Heart left ventricle (tissue), 16 donors: ENCODE results near the gene CYB5D1. TPM values are rescaled to one million over a fixed set of nuclear protein-coding genes. Genes with fewer than 3 reads are reported as not detected.

Experiments
- ATAC-seq, 4 donors: fragments of 200-7000 bp; cut with Tn5 transposase; one replicate each; pipeline ENCODE4 v1.9.1; 2020 to 2022; ENCODE audit warnings: moderate library complexity in 4 of 4, mild to moderate bottlenecking in 3 of 4, moderate number of reproducible peaks in 1 of 4
- DNase-seq, 5 donors: peaks; one replicate each; pipeline ENCODE4 v3.0.0-alpha.2; 2020
- H3K27ac ChIP-seq, 12 donors: fragments of 200-600 bp; sonication (generic) in 4 of 12; one replicate each; pipeline versions ENCODE4 v1.5.0 to v1.8.0; 2016 to 2022; ENCODE audit warnings: mild to moderate bottlenecking in 2 of 12
- H3K27me3 ChIP-seq, 9 donors: fragments of 200-600 bp; sonication (generic) in 2 of 9; one replicate each; pipeline versions ENCODE4 v1.5.1 to v1.8.0; 2016 to 2022; ENCODE audit warnings: mild to moderate bottlenecking in 3 of 9
- H3K36me3 ChIP-seq, 9 donors: fragments of 200-600 bp; sonication (generic) in 2 of 9; one replicate each; pipeline versions ENCODE4 v1.5.0 to v1.8.0; 2018 to 2022; ENCODE audit warnings: mild to moderate bottlenecking in 2 of 9
- H3K4me1 ChIP-seq, 12 donors: fragments of 200-600 bp; sonication (generic) in 4 of 12; one replicate each; pipeline versions ENCODE4 v1.5.0 to v1.8.0; 2016 to 2022; ENCODE audit warnings: mild to moderate bottlenecking in 3 of 12
- H3K4me3 ChIP-seq, 12 donors: fragments of 200-600 bp; sonication (generic) in 4 of 12; one replicate each; pipeline versions ENCODE4 v1.5.0 to v1.8.0; 2017 to 2022; ENCODE audit warnings: mild to moderate bottlenecking in 9 of 12, moderate library complexity in 4 of 12
- H3K9me3 ChIP-seq, 12 donors: fragments of 200-600 bp; sonication (generic) in 4 of 12; one replicate each; pipeline versions ENCODE4 v1.5.0 to v1.8.0; 2016 to 2022; ENCODE audit warnings: mild to moderate bottlenecking in 1 of 12
- POLR2A ChIP-seq, 2 donors: fragments of 450-650 bp; IDR thresholded peaks; one replicate each; pipeline ENCODE4 v1.6.1; 2017; ENCODE audit warnings: antibody characterized with exemption in 2 of 2, mild to moderate bottlenecking in 2 of 2, moderate library complexity in 2 of 2
- WGBS, 4 donors: extraction: QIAGEN DNeasy Blood & Tissue Kit in 2 of 4; methylation state at CpG; one replicate each; pipeline versions ENCODE4 v1.1.5 to v1.1.7; 2013 to 2018; 5-methylcytosine and 5-hydroxymethylcytosine counted together
- intact Hi-C, 10 donors: fragments of 100-400 bp; cut with DNase I; formaldehyde crosslinking; loops; one replicate each; pipeline versions ENCODE4 v1.11.1 to v1.14.2; 2022
- polyA plus RNA-seq, 2 donors: library from polyadenylated mRNA; stranded (reverse); fragments of 200-250 nt; gene quantifications; one replicate each; pipeline ENCODE4 v1.2.3, GENCODE V29; 2013
- total RNA-seq, 9 donors: library from RNA; depleted of rRNA in 2 of 9; stranded (reverse); fragments of >200 nt in 2 of 9; fragmentation: NEBNext Ultra II Directional in 3 of 9; extraction: Animal tissue kit (Norgen Biotek cat#: 25700) in 3 of 9; gene quantifications; one replicate each; pipeline versions ENCODE4 v1.1.0 to v1.2.4, GENCODE V29; 2016 to 2023
- TF ChIP-seq, protein P1 (sequence below), 12 donors: fragments of 200-600 bp; sonication (generic) in 4 of 12; IDR thresholded peaks; one replicate each; pipeline versions ENCODE4 v1.5.0 to v1.8.0; 2018 to 2022; ENCODE audit warnings: antibody characterized with exemption in 12 of 12, mild to moderate bottlenecking in 5 of 12
- donor health status: ischemic (EF 13 %, LVEDD 7.1; RV severe dilation, severe dysfunction).
- donor health status: healthy with polysubstance abuse.
- donor health status: DM: no; HTN: yes; CAD: no.
- donor health status: DM: no; HTN: no; CAD: no.
- donor health status: ischemic (EF 25% LVEDD 6.9; RV normal size, moderate dysfunction).
- donor health status: ischemic (EF 25% LVEDD 5.7; RV mildly dilated, moderate dysfunction).
- donor health status: healthy.
- donor health status: DM: yes; HTN: yes; CAD: no.
- donor health status: ischemic (EF 35%, LVEDD 5.7; RV mildly dilated, moderate dysfunction).
- donor health status: nonischemic (EF 11% LVEDD 7.7; RV severe dilation, severe dysfunction).
- donor health status: DM: yes; HTN: yes; CAD: no.
- donor health status: PGD.
- donor health status: ischemic (EF 29% LVEDD 5.4; RV normal size, mild dysfunction).
- donor health status: nonischemic (EF 23%, LVEDD 6.1; RV moderate dilation, normal function).

The CYB5D1 gene
- total and polyA plus RNA-seq, 11 donors = 9.3 to 20.4 (median 15.5) TPM

DNA sequence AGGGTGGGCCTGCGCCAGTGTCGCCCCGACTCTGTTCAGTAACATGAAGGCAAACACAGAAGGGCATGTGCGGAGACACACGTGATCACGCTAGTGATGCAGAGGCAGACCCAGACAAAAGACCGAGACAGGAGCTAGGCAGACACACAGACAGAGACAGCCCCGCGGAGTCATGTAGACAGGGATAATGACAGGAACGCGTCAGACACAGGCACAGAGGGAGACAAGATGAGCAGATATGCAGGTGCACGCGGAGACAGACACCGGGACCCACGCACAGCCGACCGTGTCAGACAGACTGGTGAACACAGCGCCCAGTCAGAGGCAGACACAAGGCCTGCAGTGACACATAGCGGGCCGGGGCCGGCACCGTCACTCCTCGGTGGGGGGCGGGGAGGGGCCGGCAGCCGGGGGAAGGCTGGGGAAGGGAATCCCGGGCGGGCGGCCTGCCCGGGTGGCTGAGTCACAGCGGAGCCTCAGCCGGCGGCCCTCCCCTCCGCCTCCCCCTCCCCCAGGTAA, 16.3 kb upstream of the CYB5D1 start:
- H3K27me3 ChIP-seq = no peaks in the 10 kb centered on the region
- DNase-seq (peak; percentile 92 to 94 (median 92)), ATAC-seq (peak; percentile 32 to 68 (median 64))
- no peaks in the 10 kb centered on the region for H3K9me3 ChIP-seq
- intact Hi-C loops = loop anchor here in 4 of 10 donors (5.0 to 10.0 kb wide), 6 partner anchors 303 to 607 kb away; partner anchors contain the start of genes PER1 (in 2 of the 4), CHRNB1 (in 1 of the 4), DVL2 (in 1 of the 4) and GABARAP (in 1 of the 4)
- peak overlapping the region; percentile 48 to 90 (median 80) for H3K4me3 ChIP-seq
- WGBS, 4 donors = 2 to 5% (median 3%) methylated on average over 17 to 34 of the region's 34 CpGs
- peak overlapping the region; percentile 66 to 99 (median 95) for H3K27ac ChIP-seq
- H3K4me1 ChIP-seq = peaks cover 11 to 82% (median 60%) of the 10 kb centered on the region in 12 donors
- peaks cover 0 to 27% (median 15%) of the 10 kb centered on the region in 9 donors for H3K36me3 ChIP-seq
- TF ChIP-seq, protein P1, sequence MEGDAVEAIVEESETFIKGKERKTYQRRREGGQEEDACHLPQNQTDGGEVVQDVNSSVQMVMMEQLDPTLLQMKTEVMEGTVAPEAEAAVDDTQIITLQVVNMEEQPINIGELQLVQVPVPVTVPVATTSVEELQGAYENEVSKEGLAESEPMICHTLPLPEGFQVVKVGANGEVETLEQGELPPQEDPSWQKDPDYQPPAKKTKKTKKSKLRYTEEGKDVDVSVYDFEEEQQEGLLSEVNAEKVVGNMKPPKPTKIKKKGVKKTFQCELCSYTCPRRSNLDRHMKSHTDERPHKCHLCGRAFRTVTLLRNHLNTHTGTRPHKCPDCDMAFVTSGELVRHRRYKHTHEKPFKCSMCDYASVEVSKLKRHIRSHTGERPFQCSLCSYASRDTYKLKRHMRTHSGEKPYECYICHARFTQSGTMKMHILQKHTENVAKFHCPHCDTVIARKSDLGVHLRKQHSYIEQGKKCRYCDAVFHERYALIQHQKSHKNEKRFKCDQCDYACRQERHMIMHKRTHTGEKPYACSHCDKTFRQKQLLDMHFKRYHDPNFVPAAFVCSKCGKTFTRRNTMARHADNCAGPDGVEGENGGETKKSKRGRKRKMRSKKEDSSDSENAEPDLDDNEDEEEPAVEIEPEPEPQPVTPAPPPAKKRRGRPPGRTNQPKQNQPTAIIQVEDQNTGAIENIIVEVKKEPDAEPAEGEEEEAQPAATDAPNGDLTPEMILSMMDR (IDR thresholded peaks at IDR 0.05) = peak in 10 of 12 donors; percentile 11 to 61 (median 36)
- no peak for TF ChIP-seq POLR2A (IDR thresholded peaks at IDR 0.05)

DNA sequence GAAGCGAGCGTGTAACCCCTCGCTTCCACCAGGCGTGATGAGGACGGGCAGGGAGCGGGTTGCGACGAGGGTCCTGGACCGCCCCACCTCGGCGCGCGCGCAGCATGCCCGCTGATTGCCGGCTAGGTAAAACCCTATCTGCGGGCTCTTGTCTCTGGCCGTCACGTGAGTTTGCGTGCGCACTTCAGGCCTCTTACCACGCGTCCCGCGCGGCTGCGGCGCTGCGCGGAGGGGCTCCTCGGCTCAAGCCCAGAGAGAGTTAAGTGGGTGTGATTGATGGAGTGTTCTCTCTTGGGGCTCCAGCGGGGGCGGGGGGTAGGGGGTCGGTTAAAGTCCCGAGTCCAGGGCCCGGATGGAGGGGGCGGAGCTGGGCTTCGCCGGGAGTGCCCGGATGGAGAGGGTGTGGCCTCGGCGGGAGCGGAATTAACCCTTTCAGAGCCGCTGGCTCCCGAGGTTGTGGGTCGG, 15.9 kb upstream of the CYB5D1 start:
- WGBS, 4 donors = 0% methylated on average over 30 to 46 of the region's 46 CpGs
- Histone ChIP-seq H3K4me1 (peaks cover 11 to 77% (median 55%) of the 10 kb centered on the region in 12 donors), H3K4me3 (peak overlapping the region; percentile 48 to 90 (median 80)), H3K27me3 (no peaks in the 10 kb centered on the region), H3K27ac (peak overlapping the region; percentile 66 to 99 (median 95)), H3K9me3 (no peaks in the 10 kb centered on the region), H3K36me3 (peaks cover 0 to 31% (median 18%) of the 10 kb centered on the region in 9 donors)
- TF ChIP-seq, protein P1 (IDR thresholded peaks at IDR 0.05) = peak in 2 of 12 donors; percentile 1 to 18
- TF ChIP-seq POLR2A (IDR thresholded peaks at IDR 0.05) = peak in 1 of 2 donors; percentile 3
- intact Hi-C loops = loop anchor here in 5 of 10 donors (1.0 to 10.0 kb wide), 7 partner anchors 8 to 607 kb away; partner anchors contain the start of genes PER1 (in 2 of the 5), CHRNB1 (in 1 of the 5), DVL2 (in 1 of the 5) and GABARAP (in 1 of the 5)
- DNase-seq (peak; percentile 94 to 95 (median 94)), ATAC-seq (peak; percentile 76 to 82 (median 78))

DNA sequence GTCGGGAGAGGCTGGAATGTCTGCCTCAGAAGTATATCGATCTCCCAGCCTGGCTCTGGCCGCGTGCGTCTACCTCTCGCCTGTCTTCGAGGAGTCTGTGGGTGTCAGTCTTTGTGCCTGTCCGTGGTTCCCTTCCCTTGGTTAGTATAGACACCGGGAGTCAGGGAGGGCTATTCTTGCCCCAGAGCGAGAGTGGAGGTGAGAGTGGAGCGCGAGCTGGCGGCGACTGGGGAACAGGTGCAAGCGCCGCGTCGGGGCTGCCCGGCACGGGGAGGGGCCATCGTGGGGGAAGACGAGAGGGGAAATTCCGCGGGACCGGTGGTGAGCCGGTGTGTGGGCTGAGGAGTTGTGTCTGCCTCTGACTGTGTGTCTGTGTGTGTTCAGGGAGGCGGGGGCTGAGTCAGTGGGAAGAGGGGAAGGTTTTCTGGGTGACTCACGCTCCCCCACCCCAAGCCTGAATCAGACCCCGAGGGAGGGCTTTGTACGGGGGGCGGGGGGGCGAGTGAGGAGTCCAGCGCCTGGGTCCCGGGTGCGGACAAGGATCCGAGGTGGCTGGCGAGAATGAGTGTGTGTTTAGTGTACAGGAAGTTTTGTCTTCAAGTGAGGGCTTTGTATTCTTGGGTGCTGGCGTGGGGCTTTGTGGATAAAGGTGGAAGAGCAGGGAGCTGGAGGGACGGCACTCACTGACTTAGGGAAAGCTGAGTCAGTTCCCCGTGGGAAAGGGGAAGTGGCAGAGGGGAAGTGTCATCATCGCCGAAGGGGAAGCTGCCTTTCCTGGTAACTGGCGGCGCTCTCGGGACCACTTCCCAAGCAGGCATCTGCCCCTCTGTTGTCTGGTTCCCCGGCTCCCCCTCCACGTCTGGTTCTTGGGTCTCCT, 15.2 kb upstream of the CYB5D1 start:
- Histone ChIP-seq H3K36me3 (peaks cover 0 to 37% (median 24%) of the 10 kb centered on the region in 9 donors), H3K4me3 (peak overlapping the region; percentile 48 to 90 (median 80)), H3K27me3 (no peaks in the 10 kb centered on the region), H3K4me1 (peaks cover 11 to 70% (median 48%) of the 10 kb centered on the region in 12 donors), H3K27ac (peak overlapping the region; percentile 66 to 99 (median 95)), H3K9me3 (no peaks in the 10 kb centered on the region)
- 0 to 1% (median 0%) methylated on average over 42 to 47 of the region's 47 CpGs for WGBS, 4 donors
- peak in 1 of 2 donors; percentile 40 for TF ChIP-seq POLR2A (IDR thresholded peaks at IDR 0.05)
- TF ChIP-seq, protein P1 (IDR thresholded peaks at IDR 0.05) = no peak
- DNase-seq (peak; percentile 84 to 91 (median 86)), ATAC-seq (peak; percentile 1 to 41 (median 19))
- intact Hi-C loops = loop anchor here in 5 of 10 donors (1.0 to 10.0 kb wide), 7 partner anchors 8 to 608 kb away; partner anchors contain the start of genes KDM6B (in 2 of the 5), PER1 (in 2 of the 5), CHRNB1 (in 1 of the 5) and DVL2 (in 1 of the 5)
